Naive thymus-derived CD4-positive, alpha-beta T cell (primary cell): ENCODE data around the gene B3GNT5. TPM values are rescaled to one million over a fixed set of nuclear protein-coding genes. Genes with fewer than 3 reads are reported as not detected.
A peak's percentile ranks its signal among the peaks of the same experiment; 100 is the strongest.

Source experiments
- ATAC-seq: fragments of 150-1000 bp; cut with Tn5 transposase; 2 replicates; pipeline ENCODE4 v1.10.0; 2021; ENCODE audit warnings: mild to moderate bottlenecking, moderate library complexity
- CTCF ChIA-PET: fragments of 350-600 bp; sonication (Branson Sonifier 250); formaldehyde crosslinking; loops from one replicate; lab custom pipeline; 2021; ENCODE audit warnings: antibody characterized with exemption; lab: Charles Lee
- POLR2A ChIA-PET: fragments of 350-600 bp; sonication (Branson Sonifier 250); formaldehyde crosslinking; loops from one replicate; lab custom pipeline; 2021; ENCODE audit warnings: antibody characterized with exemption, inconsistent platforms; lab: Charles Lee
- DNase-seq, 9 donors: peaks; one replicate each; pipeline versions ENCODE4 v3.0.0 to v3.0.0-alpha.2; 2020 to 2022; ENCODE audit warnings: mixed read lengths in 1 of 9
- H3K27ac ChIP-seq: one replicate; pipeline ENCODE4 v1.7.0; 2013; ENCODE audit warnings: mild to moderate bottlenecking, low read depth, low read length, moderate library complexity
- H3K27me3 ChIP-seq, 2 donors: one replicate each; pipeline ENCODE4 v1.7.0; 2013; ENCODE audit warnings: low read length in 2 of 2, mild to moderate bottlenecking in 2 of 2, moderate library complexity in 2 of 2; ENCODE audit not compliant: control insufficient read depth in 2 of 2, insufficient read depth in 2 of 2
- H3K36me3 ChIP-seq, 3 experiments: 1 replicate in 2 of 3; 2 replicates in 1 of 3; pipeline ENCODE4 v1.7.0; 2013; ENCODE audit warnings: low read length in 3 of 3, mild to moderate bottlenecking in 3 of 3, moderate library complexity in 1 of 3; ENCODE audit not compliant: insufficient read depth in 3 of 3, control insufficient read depth in 2 of 3
- H3K4me1 ChIP-seq, 2 donors: one replicate each; pipeline ENCODE4 v1.7.0; 2013; ENCODE audit warnings: low read length in 2 of 2, mild to moderate bottlenecking in 2 of 2, moderate library complexity in 1 of 2; ENCODE audit not compliant: control insufficient read depth in 2 of 2, insufficient read depth in 2 of 2
- H3K4me3 ChIP-seq: 2 replicates; pipeline ENCODE4 v1.7.0; 2013; ENCODE audit warnings: mild to moderate bottlenecking, low read length
- H3K9me3 ChIP-seq, 3 experiments: 1 replicate in 2 of 3; 2 replicates in 1 of 3; pipeline ENCODE4 v1.7.0; 2013; ENCODE audit warnings: low read length in 3 of 3; ENCODE audit not compliant: control insufficient read depth in 2 of 3
- H3K27ac Mint-ChIP-seq, 9 donors: one replicate each; pipeline ENCODE4 v1.8.0; 2020 to 2022; ENCODE audit warnings: mixed read lengths in 9 of 9, mild to moderate bottlenecking in 8 of 9, moderate library complexity in 5 of 9, inconsistent platforms in 2 of 9
- H3K27me3 Mint-ChIP-seq, 5 donors: one replicate each; pipeline ENCODE4 v1.8.0; 2021 to 2022; ENCODE audit warnings: mixed read lengths in 5 of 5, mild to moderate bottlenecking in 1 of 5
- H3K36me3 Mint-ChIP-seq, 5 donors: one replicate each; pipeline ENCODE4 v1.8.0; 2020 to 2022; ENCODE audit warnings: mixed read lengths in 5 of 5, mild to moderate bottlenecking in 3 of 5, inconsistent platforms in 1 of 5
- H3K4me1 Mint-ChIP-seq, 7 donors: one replicate each; pipeline ENCODE4 v1.8.0; 2020 to 2022; ENCODE audit warnings: mixed read lengths in 7 of 7, mild to moderate bottlenecking in 3 of 7, inconsistent platforms in 1 of 7
- H3K4me3 Mint-ChIP-seq, 10 donors: one replicate each; pipeline ENCODE4 v1.8.0; 2020 to 2022; ENCODE audit warnings: mild to moderate bottlenecking in 10 of 10, mixed read lengths in 10 of 10, moderate library complexity in 6 of 10, inconsistent platforms in 2 of 10
- H3K9me3 Mint-ChIP-seq, 11 donors: one replicate each; pipeline ENCODE4 v1.8.0; 2020 to 2022; ENCODE audit warnings: mixed read lengths in 11 of 11, mild to moderate bottlenecking in 4 of 11, inconsistent platforms in 1 of 11, moderate library complexity in 1 of 11
- intact Hi-C, 2 donors: fragments of 100-400 bp; cut with micrococcal nuclease; formaldehyde crosslinking; loops; one replicate each; pipeline ENCODE4 v1.15.1; 2023
- polyA plus RNA-seq, 2 donors: library from polyadenylated mRNA; unstranded; fragments of 300-500 nt; fragmentation: Illumina TruSeq; gene quantifications; one replicate each; pipeline ENCODE4 v1.2.3, GENCODE V29; 2021
- total RNA-seq, 6 experiments: library from RNA in 5 of 6; stranded (reverse) in 5 of 6; gene quantifications; 1 replicate in 5 of 6; 2 replicates in 1 of 6; pipeline ENCODE4 v1.2.3 and lab custom pipeline; 2021 to 2026

B3GNT5 gene
- total and polyA plus RNA-seq, 7 experiments from 2014 or later, result 0.22 to 13.1 (median 1.5) TPM; not detected in 2

- H3K4me1 Mint-ChIP-seq, result peaks cover 0 to 24% (median 0%) of the 10 kb centered on the region in 7 donors
- H3K9me3 Mint-ChIP-seq, result no peaks in the 10 kb centered on the region
- DNase-seq (no peak), ATAC-seq (no peak)
- Histone ChIP-seq H3K27ac (no peak overlapping the region), H3K4me1 (no peaks in the 10 kb centered on the region), H3K27me3 (no peaks in the 10 kb centered on the region), H3K36me3 (no peaks in the 10 kb centered on the region), H3K4me3 (no peak overlapping the region), H3K9me3 (no peaks in the 10 kb centered on the region)
- H3K4me3 Mint-ChIP-seq, result no peak overlapping the region
- no peak overlapping the region for H3K27ac Mint-ChIP-seq
- no peaks in the 10 kb centered on the region for H3K27me3 Mint-ChIP-seq
- ChIA-PET POLR2A (no interaction called here), CTCF (no interaction called here)
- intact Hi-C loops, result no loop called here
- peaks cover 0 to 4% (median 0%) of the 10 kb centered on the region in 5 donors for H3K36me3 Mint-ChIP-seq
Measured at GRCh38 chr3:183299976-183300375, 46.9 kb downstream of the B3GNT5 start.

GRCh38 chr3:183300996-183301562 is 48.0 kb downstream of the B3GNT5 start:
- Histone ChIP-seq H3K4me3 (no peak overlapping the region), H3K9me3 (no peaks in the 10 kb centered on the region), H3K36me3 (no peaks in the 10 kb centered on the region), H3K27ac (no peak overlapping the region), H3K27me3 (no peaks in the 10 kb centered on the region), H3K4me1 (no peaks in the 10 kb centered on the region)
- H3K27me3 Mint-ChIP-seq, result no peaks in the 10 kb centered on the region
- CTCF ChIA-PET, result no interaction called here
- H3K4me1 Mint-ChIP-seq, result peaks cover 0 to 24% (median 0%) of the 10 kb centered on the region in 7 donors
- intact Hi-C loops, result no loop called here
- no peak for DNase-seq
- no peak overlapping the region for H3K4me3 Mint-ChIP-seq
- H3K9me3 Mint-ChIP-seq, result no peaks in the 10 kb centered on the region
- POLR2A ChIA-PET, result no interaction called here
- no peak for ATAC-seq
- no peak overlapping the region for H3K27ac Mint-ChIP-seq
- peaks cover 0 to 4% (median 0%) of the 10 kb centered on the region in 5 donors for H3K36me3 Mint-ChIP-seq

DNA sequence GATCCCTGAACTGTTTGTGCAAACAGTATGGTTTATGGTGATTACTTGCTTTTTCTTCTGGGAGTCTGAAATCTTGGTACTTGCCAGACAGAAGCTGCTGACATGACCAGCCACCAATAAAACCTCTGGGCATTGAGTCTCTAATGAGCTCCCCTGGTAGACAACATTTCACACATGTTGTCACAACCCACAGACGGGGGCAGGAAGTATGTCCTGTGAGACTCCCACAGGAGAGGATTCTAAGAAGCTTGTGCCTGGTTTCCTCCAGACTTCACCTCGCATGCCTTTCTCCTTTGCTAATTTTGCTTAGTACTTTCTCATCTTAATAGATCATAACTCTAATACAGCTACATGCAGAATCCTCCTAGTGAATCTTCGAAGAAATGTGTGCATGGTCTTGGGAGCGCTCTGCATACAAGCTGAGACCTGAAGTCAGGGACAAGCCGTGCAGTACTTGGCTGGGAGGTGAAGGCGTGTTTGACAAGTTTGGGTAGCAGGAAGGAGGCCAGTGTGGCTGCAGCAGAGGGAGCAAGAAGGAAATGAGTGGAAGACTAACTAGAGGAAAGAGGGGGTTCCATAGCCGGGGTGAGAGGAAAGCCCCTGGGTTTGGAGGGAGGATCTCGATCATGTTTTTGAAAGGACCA is 49.0 kb downstream of the B3GNT5 start:
- Histone ChIP-seq H3K36me3 (no peaks in the 10 kb centered on the region), H3K9me3 (no peaks in the 10 kb centered on the region), H3K4me3 (no peak overlapping the region), H3K4me1 (no peaks in the 10 kb centered on the region), H3K27me3 (no peaks in the 10 kb centered on the region), H3K27ac (no peak overlapping the region)
- ChIA-PET POLR2A (no interaction called here), CTCF (no interaction called here)
- Mint-ChIP-seq H3K4me3 (peak overlapping the region in 1 of 10 donors; percentile 42), H3K9me3 (no peaks in the 10 kb centered on the region), H3K36me3 (peaks cover 0 to 4% (median 0%) of the 10 kb centered on the region in 5 donors), H3K27ac (peak overlapping the region in 1 of 9 donors; percentile 54), H3K27me3 (peaks cover 0 to 3% (median 0%) of the 10 kb centered on the region in 5 donors), H3K4me1 (peaks cover 0 to 33% (median 5%) of the 10 kb centered on the region in 7 donors)
- intact Hi-C loops, result no loop called here
- DNase-seq (no peak), ATAC-seq (no peak)

- no peak overlapping the region for H3K4me3 Mint-ChIP-seq
- no peak overlapping the region for H3K4me3 ChIP-seq
- H3K27me3 ChIP-seq, result no peaks in the 10 kb centered on the region
- no peaks in the 10 kb centered on the region for H3K9me3 Mint-ChIP-seq
- ATAC-seq, result no peak
- CTCF ChIA-PET, result no interaction called here
- no peak overlapping the region for H3K27ac Mint-ChIP-seq
- no peaks in the 10 kb centered on the region for H3K4me1 ChIP-seq
- H3K36me3 ChIP-seq, result no peaks in the 10 kb centered on the region
- peaks cover 0 to 3% (median 0%) of the 10 kb centered on the region in 5 donors for H3K27me3 Mint-ChIP-seq
- peaks cover 0 to 5% (median 0%) of the 10 kb centered on the region in 5 donors for H3K36me3 Mint-ChIP-seq
- no peaks in the 10 kb centered on the region for H3K9me3 ChIP-seq
- no peak overlapping the region for H3K27ac ChIP-seq
- no peak for DNase-seq
- H3K4me1 Mint-ChIP-seq, result peaks cover 0 to 44% (median 6%) of the 10 kb centered on the region in 7 donors
- POLR2A ChIA-PET, result no interaction called here
- intact Hi-C loops, result no loop called here
Measured at GRCh38 chr3:183303690-183304089, 50.6 kb downstream of the B3GNT5 start.

GRCh38 chr3:183306798-183307671 is 54.0 kb downstream of the B3GNT5 start:
- CTCF ChIA-PET, result no interaction called here

GRCh38 chr3:183307749-183308148 is 54.7 kb downstream of the B3GNT5 start:
- POLR2A ChIA-PET, result no interaction called here

More at GRCh38 chr3:183306798-183307671, 54.0 kb downstream of the B3GNT5 start:
- H3K4me3 Mint-ChIP-seq, result peak overlapping the region in 1 of 10 donors; percentile 10
- no peaks in the 10 kb centered on the region for H3K9me3 Mint-ChIP-seq
- Histone ChIP-seq H3K4me3 (no peak overlapping the region), H3K4me1 (no peaks in the 10 kb centered on the region), H3K36me3 (no peaks in the 10 kb centered on the region), H3K27me3 (no peaks in the 10 kb centered on the region), H3K27ac (no peak overlapping the region), H3K9me3 (no peaks in the 10 kb centered on the region)
- H3K27ac Mint-ChIP-seq, result peak overlapping the region in 1 of 9 donors; percentile 53
- peaks cover 0 to 37% (median 6%) of the 10 kb centered on the region in 7 donors for H3K4me1 Mint-ChIP-seq
- peaks cover 0 to 3% (median 0%) of the 10 kb centered on the region in 5 donors for H3K27me3 Mint-ChIP-seq
- H3K36me3 Mint-ChIP-seq, result peaks cover 0 to 6% (median 0%) of the 10 kb centered on the region in 5 donors
- intact Hi-C loops, result no loop called here
- DNase-seq, result peak in 3 of 9 donors; percentile 6 to 43 (median 11)
- POLR2A ChIA-PET, result no interaction called here
- ATAC-seq, result peak; percentile 97

More at GRCh38 chr3:183307749-183308148, 54.7 kb downstream of the B3GNT5 start:
- H3K4me1 Mint-ChIP-seq, result peaks cover 0 to 31% (median 6%) of the 10 kb centered on the region in 7 donors
- intact Hi-C loops, result no loop called here
- CTCF ChIA-PET, result no interaction called here
- peak overlapping the region in 1 of 9 donors; percentile 65 for H3K27ac Mint-ChIP-seq
- no peaks in the 10 kb centered on the region for H3K36me3 ChIP-seq
- H3K9me3 ChIP-seq, result no peaks in the 10 kb centered on the region
- H3K4me3 Mint-ChIP-seq, result no peak overlapping the region
- H3K27ac ChIP-seq, result no peak overlapping the region
- ATAC-seq (no peak), DNase-seq (no peak)
- H3K27me3 Mint-ChIP-seq, result peaks cover 0 to 3% (median 0%) of the 10 kb centered on the region in 5 donors
- no peaks in the 10 kb centered on the region for H3K27me3 ChIP-seq
- H3K36me3 Mint-ChIP-seq, result peaks cover 0 to 6% (median 0%) of the 10 kb centered on the region in 5 donors
- no peaks in the 10 kb centered on the region for H3K4me1 ChIP-seq
- H3K9me3 Mint-ChIP-seq, result no peaks in the 10 kb centered on the region
- H3K4me3 ChIP-seq, result no peak overlapping the region
